H1 (cell line): ENCODE data around the gene ATCAY. TPM values are rescaled to one million over a fixed set of nuclear protein-coding genes. Genes with fewer than 3 reads are reported as not detected.

Source experiments
- CHD7 ChIP-seq: fragments of 300-600 bp; sonication (generic); IDR thresholded peaks from 2 replicates; pipeline ENCODE4 v1.7.1; 2012; ENCODE audit warnings: low read length, moderate library complexity, mild to moderate bottlenecking, inconsistent platforms; ENCODE audit not compliant: insufficient replicate concordance
- EP300 ChIP-seq, 2 experiments: IDR thresholded peaks; 1 replicate in 1 of 2; 2 replicates in 1 of 2; pipeline ENCODE4 v1.6.1; 2011 to 2012; ENCODE audit warnings: low read depth in 2 of 2, low read length in 2 of 2, mild to moderate bottlenecking in 2 of 2, borderline replicate concordance in 1 of 2, inconsistent platforms in 1 of 2, moderate library complexity in 1 of 2
- POU5F1 ChIP-seq: IDR thresholded peaks from 2 replicates; pipeline ENCODE4 v1.6.1; 2011; ENCODE audit warnings: low read depth, mild to moderate bottlenecking, low read length, moderate library complexity
- SP1 ChIP-seq: IDR thresholded peaks from 2 replicates; pipeline ENCODE4 v1.6.1; 2011; ENCODE audit warnings: low read depth, low read length
- SRF ChIP-seq: IDR thresholded peaks from 2 replicates; pipeline ENCODE4 v1.6.1; 2011; ENCODE audit warnings: mild to moderate bottlenecking, low read depth, low read length, moderate library complexity
- TBP ChIP-seq: IDR thresholded peaks from 2 replicates; pipeline ENCODE4 v1.6.1; 2011; ENCODE audit warnings: low read depth, low read length, improper control_type of control experiment
- YY1 ChIP-seq: IDR thresholded peaks from 2 replicates; pipeline ENCODE4 v1.6.1; 2011; ENCODE audit warnings: low read depth, mild to moderate bottlenecking, low read length
- polyA plus RNA-seq, 7 experiments: library from polyadenylated mRNA; depleted of rRNA in 3 of 7; stranded (reverse) in 5 of 7; unstranded in 2 of 7; fragments of >200 nt in 5 of 7; fragments of 200-250 nt in 2 of 7; gene quantifications; 1 replicate in 5 of 7; 2 replicates in 1 of 7; 4 replicates in 1 of 7; pipeline versions ENCODE4 v1.2.1 to v1.2.3, GENCODE V29; 2011 to 2013; ENCODE audit warnings: missing spikeins in 2 of 7, mixed read lengths in 2 of 7
- total RNA-seq: library from RNA; stranded (reverse); fragmentation: NEBNext Ultra II Directional; extraction: Animal tissue kit (Norgen Biotek cat#: 25700); gene quantifications from 2 replicates; pipeline ENCODE4 v1.2.1, GENCODE V29; 2021

ATCAY gene
- total and polyA plus RNA-seq, 2 of the 8 experiments (the other 6 are each of a cell fraction or from before 2014, with no cell fraction given), result 24.4 to 33.8 TPM

DNA sequence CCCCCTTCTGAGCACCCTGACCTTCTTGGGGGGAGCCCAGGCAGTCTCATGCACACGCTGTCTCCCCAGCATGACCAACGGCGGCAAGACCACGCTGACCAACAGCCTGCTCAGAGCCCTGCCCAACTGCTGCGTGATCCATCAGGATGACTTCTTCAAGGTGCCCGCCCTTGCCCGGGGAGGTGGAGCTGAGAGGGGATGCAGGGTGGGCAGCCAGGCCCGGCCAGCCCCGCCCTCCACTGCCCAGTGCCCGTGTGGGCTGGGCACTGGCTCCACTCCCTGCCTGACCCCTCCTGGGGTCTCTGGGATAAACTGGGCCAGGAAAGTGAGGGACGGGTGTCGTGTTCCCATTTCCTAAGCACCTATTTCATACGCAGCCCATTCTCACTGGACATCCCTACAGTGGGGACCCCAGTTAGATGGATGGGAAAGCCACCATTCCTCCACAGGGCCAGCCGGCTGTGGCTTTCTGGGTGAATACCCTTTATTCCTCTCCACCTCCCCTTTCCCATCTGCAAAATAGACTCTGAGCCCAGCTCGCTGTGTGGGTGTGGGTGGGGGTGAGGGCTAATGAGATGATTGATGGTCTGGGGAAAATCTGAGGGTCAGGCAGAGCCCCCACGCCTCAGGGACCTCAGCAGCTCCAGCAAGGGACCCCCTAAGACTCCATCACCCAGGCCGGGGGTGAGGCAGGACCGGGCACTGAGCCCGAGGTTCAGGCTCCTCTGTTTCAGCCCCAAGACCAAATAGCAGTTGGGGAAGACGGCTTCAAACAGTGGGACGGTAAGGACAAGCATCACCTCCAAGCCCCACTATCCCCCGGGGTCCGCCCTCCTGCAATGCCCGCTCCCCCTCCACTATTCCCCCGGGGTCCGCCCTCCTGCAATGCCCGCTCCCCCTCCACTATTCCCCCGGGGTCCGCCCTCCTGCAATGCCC is 56.3 kb downstream of the ATCAY start (continued):
- TF ChIP-seq CHD7 (no peak), SRF (no peak), YY1 (no peak), SP1 (no peak), POU5F1 (no peak), EP300 (IDR thresholded peaks at IDR 0.05; ENCODE audit: borderline replicate concordance in 1 of 2, low read depth in 2 of 2, low read length in 2 of 2) (no peak), TBP (no peak)
